GM10266 (cell line): ENCODE measurements around the gene NKAPD1.
A peak's percentile ranks its signal among the peaks of the same experiment; 100 is the strongest.

Experiments
- DNase-seq: peaks from one replicate; pipeline ENCODE4 v3.0.0; 2012; ENCODE audit errors: extremely low spot score
- TF ChIP-seq, protein P1 (sequence below): IDR thresholded peaks from 2 replicates; pipeline ENCODE4 v1.5.1; 2012; ENCODE audit warnings: mild to moderate bottlenecking, low read depth; ENCODE audit not compliant: control insufficient read depth, insufficient read depth; ENCODE audit errors: missing control alignments

Gene NKAPD1

DNA sequence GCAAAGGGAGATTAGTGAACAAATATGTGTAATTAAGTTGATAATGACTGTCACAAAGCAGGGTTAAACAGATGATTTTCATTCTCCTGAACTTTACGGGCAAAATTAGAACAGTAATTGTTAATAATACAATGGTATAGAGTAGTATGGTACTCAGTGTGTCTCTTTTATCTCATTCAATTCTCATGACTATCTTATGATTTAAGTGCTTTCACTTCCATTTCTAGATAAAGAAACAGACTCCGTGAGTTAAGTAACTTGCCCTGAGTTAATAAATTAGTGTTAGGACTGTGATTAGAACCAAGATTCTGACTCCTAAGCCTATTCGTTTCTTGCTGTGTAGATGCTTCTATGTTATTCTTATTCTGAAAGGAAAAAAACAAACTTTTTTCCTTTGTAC lies 22.3 kb upstream of the NKAPD1 start:
- TF ChIP-seq, protein P1, sequence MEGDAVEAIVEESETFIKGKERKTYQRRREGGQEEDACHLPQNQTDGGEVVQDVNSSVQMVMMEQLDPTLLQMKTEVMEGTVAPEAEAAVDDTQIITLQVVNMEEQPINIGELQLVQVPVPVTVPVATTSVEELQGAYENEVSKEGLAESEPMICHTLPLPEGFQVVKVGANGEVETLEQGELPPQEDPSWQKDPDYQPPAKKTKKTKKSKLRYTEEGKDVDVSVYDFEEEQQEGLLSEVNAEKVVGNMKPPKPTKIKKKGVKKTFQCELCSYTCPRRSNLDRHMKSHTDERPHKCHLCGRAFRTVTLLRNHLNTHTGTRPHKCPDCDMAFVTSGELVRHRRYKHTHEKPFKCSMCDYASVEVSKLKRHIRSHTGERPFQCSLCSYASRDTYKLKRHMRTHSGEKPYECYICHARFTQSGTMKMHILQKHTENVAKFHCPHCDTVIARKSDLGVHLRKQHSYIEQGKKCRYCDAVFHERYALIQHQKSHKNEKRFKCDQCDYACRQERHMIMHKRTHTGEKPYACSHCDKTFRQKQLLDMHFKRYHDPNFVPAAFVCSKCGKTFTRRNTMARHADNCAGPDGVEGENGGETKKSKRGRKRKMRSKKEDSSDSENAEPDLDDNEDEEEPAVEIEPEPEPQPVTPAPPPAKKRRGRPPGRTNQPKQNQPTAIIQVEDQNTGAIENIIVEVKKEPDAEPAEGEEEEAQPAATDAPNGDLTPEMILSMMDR: no peak
- DNase-seq: no peak

DNA sequence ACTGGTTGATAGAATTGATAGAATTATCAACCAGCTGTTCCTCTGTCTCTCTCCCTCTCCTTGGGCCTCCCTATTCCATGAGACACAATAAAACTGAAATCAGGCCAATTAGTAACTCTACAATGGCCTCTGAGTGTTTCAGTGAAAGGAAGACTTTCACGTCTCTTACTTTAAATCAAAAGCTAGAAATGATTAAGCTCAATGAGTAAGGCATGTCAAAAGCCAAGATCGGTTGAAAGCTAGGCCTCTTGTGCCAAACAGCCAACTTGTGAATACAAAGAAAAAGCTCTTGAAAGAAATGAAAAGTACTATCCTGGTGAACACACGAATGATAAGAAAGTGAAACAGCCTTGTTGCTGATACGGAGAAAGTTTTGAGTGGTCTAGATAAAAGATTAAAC lies 16.9 kb upstream of the NKAPD1 start:
- no peak for DNase-seq
- TF ChIP-seq, protein P1: no peak

DNA sequence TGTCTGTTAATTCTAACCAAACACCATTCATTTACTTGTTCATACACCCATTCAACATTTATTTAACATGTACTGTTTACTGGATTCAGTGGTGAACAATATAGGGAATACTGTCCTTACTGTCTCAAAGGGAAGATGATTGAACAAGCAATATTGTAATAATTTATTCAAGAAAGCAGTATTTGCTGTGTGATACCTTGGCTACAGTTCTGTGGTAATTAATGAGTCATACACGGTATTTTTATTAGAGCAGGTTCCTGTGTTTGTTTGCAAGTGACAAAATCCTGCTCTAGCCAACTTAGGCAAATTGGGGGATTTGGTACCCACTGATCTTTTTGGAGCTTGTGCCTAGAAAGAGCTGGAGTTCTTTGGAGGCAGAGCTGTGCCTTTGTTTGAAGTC lies 16.0 kb upstream of the NKAPD1 start:
- TF ChIP-seq, protein P1: no peak

DNA sequence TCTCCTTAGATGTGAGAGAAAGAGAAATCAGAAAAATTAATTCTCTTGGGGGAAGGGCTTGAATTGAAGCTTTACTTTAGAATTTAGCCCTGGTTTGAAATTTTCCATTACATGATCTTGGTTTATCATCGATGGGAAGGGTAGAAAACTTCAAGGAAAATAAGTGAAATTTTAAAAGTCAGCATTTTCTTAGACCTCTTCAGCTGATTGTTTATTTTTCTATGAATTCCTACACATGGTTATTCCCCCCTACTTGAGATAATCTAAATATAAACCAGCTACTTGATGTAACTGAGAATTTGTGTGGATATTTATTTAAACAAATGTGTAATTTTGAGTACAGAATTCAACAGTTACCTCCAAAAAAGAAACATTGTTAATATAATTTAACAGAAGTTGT lies 11.2 kb upstream of the NKAPD1 start:
- DNase-seq: no peak

More for the DNA sequence above, 16.0 kb upstream of the NKAPD1 start:
- no peak for DNase-seq

DNA sequence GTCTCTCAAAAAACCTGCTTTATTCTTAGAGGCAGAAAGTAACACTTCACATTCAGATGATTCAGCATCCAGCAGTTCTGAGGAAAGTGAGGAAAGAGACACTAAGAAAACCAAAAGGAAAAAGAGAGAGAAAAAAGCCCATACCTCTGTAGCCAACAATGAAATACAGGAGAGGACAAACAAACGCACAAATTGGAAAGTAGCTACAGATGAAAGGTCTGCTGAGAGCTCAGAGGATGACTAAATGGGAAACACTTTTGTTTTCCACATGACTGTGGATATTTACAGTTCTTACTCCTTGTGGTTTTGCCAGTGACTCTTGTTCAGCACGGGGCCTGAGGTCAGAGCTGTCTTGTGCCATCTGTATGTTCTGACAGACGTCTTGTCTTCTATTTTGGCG lies 8.6 kb downstream of the NKAPD1 start:
- TF ChIP-seq, protein P1: no peak
- no peak for DNase-seq

More for the DNA sequence above, 11.2 kb upstream of the NKAPD1 start:
- TF ChIP-seq, protein P1: no peak

DNA sequence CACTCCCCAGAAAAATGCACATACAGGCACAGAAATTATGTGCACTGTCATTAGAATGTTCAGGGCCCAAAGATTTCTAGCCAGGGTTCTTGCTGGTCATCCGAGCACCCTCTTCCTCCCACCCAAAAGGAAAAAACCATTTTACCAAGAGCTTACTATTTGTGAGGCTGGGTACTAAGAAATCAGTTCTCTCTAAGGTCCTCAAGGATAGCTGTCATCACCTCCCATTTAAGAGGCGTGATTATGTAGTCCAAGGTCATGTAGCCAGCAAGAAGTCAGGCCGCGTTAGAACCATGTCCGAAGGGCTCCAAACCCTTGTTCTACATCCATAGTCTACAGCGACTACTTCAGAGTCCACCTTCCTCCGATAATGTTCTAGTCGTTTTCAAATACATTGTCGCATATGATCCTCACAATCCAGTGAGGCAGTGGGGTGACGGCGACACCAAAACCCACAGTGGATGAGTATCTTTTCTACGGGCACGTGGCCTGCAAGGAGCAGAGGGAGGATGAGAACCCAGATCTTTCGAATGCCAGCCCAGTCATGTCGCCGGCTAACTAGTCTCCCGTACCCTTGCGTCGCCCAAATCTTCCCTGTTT lies 11.8 kb downstream of the NKAPD1 start:
- TF ChIP-seq, protein P1: no peak
- peak; percentile 22 for DNase-seq

DNA sequence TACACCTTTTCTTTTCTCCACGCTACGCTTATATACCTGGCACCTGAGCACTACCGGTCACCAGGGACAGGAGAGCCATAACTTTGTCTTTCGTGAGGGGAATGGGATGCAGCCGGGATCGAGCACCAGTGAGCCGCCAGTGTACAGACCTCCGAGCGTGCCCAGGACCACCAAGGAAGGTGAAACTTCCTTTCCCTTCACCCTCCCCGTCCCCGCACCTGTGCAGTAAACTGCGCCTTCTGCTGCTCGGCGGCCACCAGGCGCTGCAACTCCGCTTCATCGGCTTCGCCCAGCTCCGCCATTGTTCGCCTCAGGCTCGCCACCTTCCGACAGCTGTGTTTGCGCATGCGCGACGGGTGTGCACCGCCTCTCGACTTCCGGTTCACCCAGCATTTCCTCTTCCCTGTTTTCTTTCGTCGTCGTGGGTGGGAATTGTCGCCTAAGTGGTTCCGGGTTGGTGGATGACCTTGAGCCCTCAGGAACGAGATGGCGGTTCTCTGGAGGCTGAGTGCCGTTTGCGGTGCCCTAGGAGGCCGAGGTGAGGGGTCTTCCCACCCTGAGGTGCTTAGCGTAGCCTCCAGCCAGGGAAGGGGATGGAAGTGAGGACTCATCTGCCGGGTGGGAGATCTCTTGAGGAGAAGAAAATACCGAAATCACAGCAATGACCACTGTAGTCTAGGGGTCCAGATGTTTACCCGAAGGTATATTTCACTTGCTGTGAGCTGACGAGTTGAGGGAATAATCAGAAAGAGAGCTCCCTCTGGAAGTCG lies 12.5 kb downstream of the NKAPD1 start, which contains the start of the genes SDHD and TIMM8B:
SDHD (plus strand) TSS at position 452 of the 770 bp plus-strand sequence; CDS start at position 487, 35 bp downstream.
TIMM8B (minus strand) TSS at position 335 of the 770 bp plus-strand sequence; CDS start at position 302, 33 bp downstream.
- peak; percentile 88 for DNase-seq

More for the DNA sequence above, 12.5 kb downstream of the NKAPD1 start, which contains the start of the genes SDHD and TIMM8B:
- TF ChIP-seq, protein P1: peak; percentile 40
